ENCODE data around the gene RNF168. TPM values are rescaled to one million over a fixed set of nuclear protein-coding genes. Genes with fewer than 3 reads are reported as not detected.

Gene RNF168
- total RNA-seq, 1 experiment from 2014 or later: 25.1 TPM

DNA sequence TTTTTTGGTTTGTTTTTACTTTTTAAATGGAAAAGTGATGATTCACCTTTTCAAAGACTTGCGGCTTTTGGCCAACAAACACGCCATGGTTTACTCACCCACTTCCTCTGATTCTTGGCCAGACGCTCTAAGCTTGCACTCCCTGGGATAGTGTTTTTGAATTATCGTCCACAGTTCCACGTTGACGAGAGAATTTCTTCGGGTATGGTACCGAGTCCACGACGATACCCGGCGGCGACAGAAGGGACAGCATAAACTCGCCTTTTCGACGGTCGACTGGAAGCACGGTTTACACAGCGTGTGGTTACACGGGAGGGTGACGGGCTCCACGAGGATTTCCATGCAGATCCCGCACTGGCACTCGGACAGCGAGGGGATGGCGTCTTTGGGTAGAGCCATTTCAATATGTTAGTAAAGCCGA, 783 bp downstream of the RNF168 start:
- DNase-seq (ENCODE audit: low read depth, low spot score) (no peak), ATAC-seq (peak; percentile 23; the same call in 1 of the 2 replicates)
- ChIA-PET RAD21 (ENCODE audit: low non-redundant PET in 1 of 2, low total read pairs in 2 of 2, uncharacterized antibody in 2 of 2, unreplicated experiment in 2 of 2) (no interaction called here), CTCF (no interaction called here), POLR2A (no interaction called here)
- H3K27me3 ChIP-seq (ENCODE audit: insufficient read depth, low read length): no peaks in the 10 kb centered on the region
- H3K36me3 ChIP-seq (ENCODE audit: control insufficient read depth in 1 of 2, insufficient read depth in 2 of 2, low read length in 2 of 2): peaks cover 0 to 14% of the 10 kb centered on the region in 2 experiments; a peak in 1 of 4 replicates
- peak overlapping the region; percentile 99 for H3K9ac ChIP-seq (ENCODE audit: low read length)
- peak overlapping the region; percentile 91 for H3K27ac ChIP-seq (ENCODE audit: low read depth, low read length)
- H3K9me2 ChIP-seq (ENCODE audit: insufficient read depth): no peaks in the 10 kb centered on the region
- no peak overlapping the region for H2AFZ ChIP-seq (ENCODE audit: low read depth, low read length, poor library complexity, severe bottlenecking)
- peaks cover 57% of the 10 kb centered on the region for H3K79me2 ChIP-seq (ENCODE audit: insufficient read depth, low read length)
- peak overlapping the region; percentile 80 to 83 for H3K4me3 ChIP-seq (replicated peaks in 1 of 2; ENCODE audit: low read depth in 1 of 2, low read length in 2 of 2)
- intact Hi-C loops (cut with micrococcal nuclease): loop anchor here (1.0 to 10.0 kb wide), 3 partner anchors 165 to 249 kb away; partner anchors contain the start of genes DYNLT2B and TM4SF19
- no TSS peak for BruUV-seq (replicated peaks)
- peaks cover 6% of the 10 kb centered on the region; the same call in 1 of the 2 replicates for H4K20me1 ChIP-seq (ENCODE audit: insufficient read depth)
- H3K4me1 ChIP-seq (ENCODE audit: control insufficient read depth in 1 of 2, insufficient read depth in 2 of 2, low read length in 2 of 2): peaks cover 4 to 18% of the 10 kb centered on the region in 2 experiments; a peak in 3 of 4 replicates
- TF ChIP-seq ELF1 (IDR thresholded peaks at IDR 0.05; ENCODE audit: borderline replicate concordance, low read depth): no peak
- no peak for TF ChIP-seq EZH2phosphoT487 (IDR thresholded peaks at IDR 0.05; ENCODE audit: borderline replicate concordance)
- no peak for TF ChIP-seq ZFX (IDR thresholded peaks at IDR 0.05)
- TF ChIP-seq JUND (IDR thresholded peaks at IDR 0.05): peak; percentile 45; the same call in 1 of the 2 replicates
- peak; percentile 31 for TF ChIP-seq TCF7L2 (IDR thresholded peaks at IDR 0.05; ENCODE audit: borderline replicate concordance, extremely low read depth, insufficient read depth, insufficient read length)
- TF ChIP-seq, protein P1, sequence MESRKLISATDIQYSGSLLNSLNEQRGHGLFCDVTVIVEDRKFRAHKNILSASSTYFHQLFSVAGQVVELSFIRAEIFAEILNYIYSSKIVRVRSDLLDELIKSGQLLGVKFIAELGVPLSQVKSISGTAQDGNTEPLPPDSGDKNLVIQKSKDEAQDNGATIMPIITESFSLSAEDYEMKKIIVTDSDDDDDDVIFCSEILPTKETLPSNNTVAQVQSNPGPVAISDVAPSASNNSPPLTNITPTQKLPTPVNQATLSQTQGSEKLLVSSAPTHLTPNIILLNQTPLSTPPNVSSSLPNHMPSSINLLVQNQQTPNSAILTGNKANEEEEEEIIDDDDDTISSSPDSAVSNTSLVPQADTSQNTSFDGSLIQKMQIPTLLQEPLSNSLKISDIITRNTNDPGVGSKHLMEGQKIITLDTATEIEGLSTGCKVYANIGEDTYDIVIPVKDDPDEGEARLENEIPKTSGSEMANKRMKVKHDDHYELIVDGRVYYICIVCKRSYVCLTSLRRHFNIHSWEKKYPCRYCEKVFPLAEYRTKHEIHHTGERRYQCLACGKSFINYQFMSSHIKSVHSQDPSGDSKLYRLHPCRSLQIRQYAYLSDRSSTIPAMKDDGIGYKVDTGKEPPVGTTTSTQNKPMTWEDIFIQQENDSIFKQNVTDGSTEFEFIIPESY (IDR thresholded peaks at IDR 0.05; ENCODE audit: extremely low read depth, insufficient replicate concordance, low read length): no peak
- TF ChIP-seq FOSL1 (IDR thresholded peaks at IDR 0.05; ENCODE audit: low read depth): peak; percentile 46
- no peak for TF ChIP-seq ZNF274 (IDR thresholded peaks at IDR 0.05; ENCODE audit: low read depth, low read length)
- TF ChIP-seq, protein P2, sequence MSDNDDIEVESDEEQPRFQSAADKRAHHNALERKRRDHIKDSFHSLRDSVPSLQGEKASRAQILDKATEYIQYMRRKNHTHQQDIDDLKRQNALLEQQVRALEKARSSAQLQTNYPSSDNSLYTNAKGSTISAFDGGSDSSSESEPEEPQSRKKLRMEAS (IDR thresholded peaks at IDR 0.05): peak; percentile 42; the same call in 1 of the 2 replicates
- no peak for TF ChIP-seq CBX3 (IDR thresholded peaks at IDR 0.05; ENCODE audit: low read depth)
- no peak for TF ChIP-seq RAD21 (IDR thresholded peaks at IDR 0.05; ENCODE audit: low read depth)
- TF ChIP-seq EGR1 (IDR thresholded peaks at IDR 0.05; ENCODE audit: low read depth): no peak
- no peak for TF ChIP-seq SRF (IDR thresholded peaks at IDR 0.05; ENCODE audit: low read depth)
- TF ChIP-seq YY1 (IDR thresholded peaks at IDR 0.05; ENCODE audit: extremely low read depth, insufficient replicate concordance, low read depth, low read length): no peak
- TF ChIP-seq EZH2 (IDR thresholded peaks at IDR 0.05): no peak
- no peak for TF ChIP-seq POLR2AphosphoS5 (IDR thresholded peaks at IDR 0.05; ENCODE audit: low read depth, low read length)
- 0 out of 2 replicates have a peak, but pooled peaks have one; percentile 19 for TF ChIP-seq SIN3A (IDR thresholded peaks at IDR 0.05; ENCODE audit: low read depth)
- TF ChIP-seq, protein P3, sequence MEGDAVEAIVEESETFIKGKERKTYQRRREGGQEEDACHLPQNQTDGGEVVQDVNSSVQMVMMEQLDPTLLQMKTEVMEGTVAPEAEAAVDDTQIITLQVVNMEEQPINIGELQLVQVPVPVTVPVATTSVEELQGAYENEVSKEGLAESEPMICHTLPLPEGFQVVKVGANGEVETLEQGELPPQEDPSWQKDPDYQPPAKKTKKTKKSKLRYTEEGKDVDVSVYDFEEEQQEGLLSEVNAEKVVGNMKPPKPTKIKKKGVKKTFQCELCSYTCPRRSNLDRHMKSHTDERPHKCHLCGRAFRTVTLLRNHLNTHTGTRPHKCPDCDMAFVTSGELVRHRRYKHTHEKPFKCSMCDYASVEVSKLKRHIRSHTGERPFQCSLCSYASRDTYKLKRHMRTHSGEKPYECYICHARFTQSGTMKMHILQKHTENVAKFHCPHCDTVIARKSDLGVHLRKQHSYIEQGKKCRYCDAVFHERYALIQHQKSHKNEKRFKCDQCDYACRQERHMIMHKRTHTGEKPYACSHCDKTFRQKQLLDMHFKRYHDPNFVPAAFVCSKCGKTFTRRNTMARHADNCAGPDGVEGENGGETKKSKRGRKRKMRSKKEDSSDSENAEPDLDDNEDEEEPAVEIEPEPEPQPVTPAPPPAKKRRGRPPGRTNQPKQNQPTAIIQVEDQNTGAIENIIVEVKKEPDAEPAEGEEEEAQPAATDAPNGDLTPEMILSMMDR (IDR thresholded peaks at IDR 0.05 in 2 of 3, conservative IDR thresholded peaks at IDR 0.05 in 1 of 3; ENCODE audit: borderline replicate concordance in 1 of 3, insufficient read depth in 1 of 3, low read depth in 2 of 3, low read length in 2 of 3): 0 out of 6 replicates have a peak, but pooled peaks of 1 of the 3 experiments have one; percentile 11
- H3K9me3 ChIP-seq (ENCODE audit: control insufficient read depth in 1 of 2, insufficient read depth in 1 of 2, low read depth in 1 of 2, low read length in 2 of 2): peaks cover 0 to 6% of the 10 kb centered on the region in 2 experiments; a peak in 1 of 4 replicates
- peak overlapping the region; percentile 82 for H3K4me2 ChIP-seq (ENCODE audit: low read length)
